ENCODE data around the gene TMEM161A. TPM values are rescaled to one million over a fixed set of nuclear protein-coding genes. Genes with fewer than 3 reads are reported as not detected.

TMEM161A gene
- total and polyA plus RNA-seq, 11 donors, result 12.3 to 29.7 (median 22.1) TPM

DNA sequence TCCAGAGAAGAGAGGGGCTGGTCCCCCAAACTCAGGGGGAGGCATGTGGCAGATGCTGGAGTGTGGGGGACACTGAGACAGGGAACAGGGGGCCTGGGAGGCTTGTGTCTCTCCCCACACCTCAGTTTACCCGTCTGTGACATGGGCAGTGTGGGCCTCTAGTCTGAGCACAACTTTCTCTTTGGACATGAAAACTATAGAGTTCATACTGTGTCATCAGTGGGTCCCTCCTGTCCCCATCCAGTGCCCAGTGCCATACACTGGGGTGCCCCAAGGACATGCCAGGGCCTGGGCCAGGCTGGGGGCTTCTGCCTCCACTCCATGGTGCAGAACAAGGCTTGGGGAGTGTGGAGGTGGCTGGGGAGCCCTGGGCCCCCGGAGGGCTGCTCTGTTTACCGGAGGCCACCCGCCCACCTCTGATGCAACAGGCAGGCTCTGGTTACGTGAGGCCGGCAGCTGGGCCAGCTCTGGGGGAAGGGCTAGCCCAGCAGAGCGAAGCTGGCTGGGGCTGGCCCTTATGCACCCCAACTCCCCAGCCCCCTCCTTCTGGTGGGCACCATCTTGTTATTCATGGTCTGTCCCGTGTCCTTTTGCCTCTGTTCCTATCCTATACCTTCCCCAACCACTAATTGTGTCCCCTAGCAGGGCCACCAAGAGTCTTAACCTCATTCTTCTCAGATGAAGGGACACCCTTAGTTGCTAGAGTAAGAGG lies 33.7 kb upstream of the TMEM161A start:
- no peak for TF ChIP-seq POLR2A (IDR thresholded peaks at IDR 0.05)
- TF ChIP-seq, protein P1, sequence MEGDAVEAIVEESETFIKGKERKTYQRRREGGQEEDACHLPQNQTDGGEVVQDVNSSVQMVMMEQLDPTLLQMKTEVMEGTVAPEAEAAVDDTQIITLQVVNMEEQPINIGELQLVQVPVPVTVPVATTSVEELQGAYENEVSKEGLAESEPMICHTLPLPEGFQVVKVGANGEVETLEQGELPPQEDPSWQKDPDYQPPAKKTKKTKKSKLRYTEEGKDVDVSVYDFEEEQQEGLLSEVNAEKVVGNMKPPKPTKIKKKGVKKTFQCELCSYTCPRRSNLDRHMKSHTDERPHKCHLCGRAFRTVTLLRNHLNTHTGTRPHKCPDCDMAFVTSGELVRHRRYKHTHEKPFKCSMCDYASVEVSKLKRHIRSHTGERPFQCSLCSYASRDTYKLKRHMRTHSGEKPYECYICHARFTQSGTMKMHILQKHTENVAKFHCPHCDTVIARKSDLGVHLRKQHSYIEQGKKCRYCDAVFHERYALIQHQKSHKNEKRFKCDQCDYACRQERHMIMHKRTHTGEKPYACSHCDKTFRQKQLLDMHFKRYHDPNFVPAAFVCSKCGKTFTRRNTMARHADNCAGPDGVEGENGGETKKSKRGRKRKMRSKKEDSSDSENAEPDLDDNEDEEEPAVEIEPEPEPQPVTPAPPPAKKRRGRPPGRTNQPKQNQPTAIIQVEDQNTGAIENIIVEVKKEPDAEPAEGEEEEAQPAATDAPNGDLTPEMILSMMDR (IDR thresholded peaks at IDR 0.05), result no peak
- 68 to 83% (median 73%) methylated on average over 5 to 8 of the region's 8 CpGs for WGBS, 4 donors
- H3K4me1 ChIP-seq, result peaks cover 0 to 13% (median 6%) of the 10 kb centered on the region in 12 donors
- no peak overlapping the region for H3K27ac ChIP-seq
- ATAC-seq (no peak), DNase-seq (no peak)
- H3K36me3 ChIP-seq, result peaks cover 0 to 16% (median 5%) of the 10 kb centered on the region in 9 donors
- H3K27me3 ChIP-seq, result no peaks in the 10 kb centered on the region
- H3K9me3 ChIP-seq, result no peaks in the 10 kb centered on the region
- no peak overlapping the region for H3K4me3 ChIP-seq
- intact Hi-C loops (cut with DNase I), result no loop called here

DNA sequence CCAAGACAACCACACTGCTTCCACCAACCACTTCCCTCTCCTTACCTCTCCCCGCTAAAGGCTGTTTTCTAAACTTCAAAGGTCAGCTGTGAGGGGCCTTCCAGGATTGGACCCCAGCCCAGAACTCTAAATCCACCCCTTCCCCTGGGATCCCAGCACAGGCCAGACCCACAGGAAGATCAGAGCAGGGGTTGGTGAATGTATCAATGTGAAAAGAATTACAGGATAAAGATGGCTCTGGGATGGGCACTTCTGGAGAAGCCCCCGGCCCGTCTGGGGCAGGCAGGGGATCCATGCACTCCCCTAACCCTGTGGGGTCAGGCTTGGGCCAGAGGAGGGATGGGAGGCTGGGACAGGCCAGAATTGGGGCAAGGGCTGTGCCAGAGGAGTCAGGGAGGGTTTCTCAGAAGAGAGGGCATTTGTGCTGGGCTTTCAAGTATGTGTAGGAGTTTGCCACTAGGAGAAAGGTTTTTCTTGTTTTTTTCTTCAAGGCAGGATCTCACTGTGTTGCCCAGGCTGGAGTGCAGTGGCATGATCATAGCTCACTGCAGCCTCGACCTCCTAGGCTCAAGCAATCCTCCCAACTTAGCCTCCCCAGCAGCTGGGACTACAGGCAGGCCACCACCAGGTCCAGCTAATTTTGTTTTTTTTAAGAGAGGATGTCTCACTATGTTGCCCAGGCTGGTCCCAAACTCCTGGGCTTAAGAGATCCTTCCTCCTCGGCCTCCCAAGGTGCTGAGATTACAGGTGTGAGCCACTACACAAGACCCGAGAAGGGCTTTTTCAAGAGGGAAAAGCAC lies 32.8 kb upstream of the TMEM161A start:
- H3K4me1 ChIP-seq, result peaks cover 0 to 13% (median 6%) of the 10 kb centered on the region in 12 donors
- 78 to 82% (median 80%) methylated on average over 6 of the region's 6 CpGs for WGBS, 4 donors
- H3K27ac ChIP-seq, result no peak overlapping the region
- no peak for ATAC-seq
- H3K27me3 ChIP-seq, result no peaks in the 10 kb centered on the region
- no peak overlapping the region for H3K4me3 ChIP-seq
- peaks cover 0 to 7% (median 0%) of the 10 kb centered on the region in 9 donors for H3K36me3 ChIP-seq
- TF ChIP-seq, protein P1 (IDR thresholded peaks at IDR 0.05), result no peak
- no peak for TF ChIP-seq POLR2A (IDR thresholded peaks at IDR 0.05)
- no peaks in the 10 kb centered on the region for H3K9me3 ChIP-seq
- no peak for DNase-seq
- intact Hi-C loops (cut with DNase I), result no loop called here

DNA sequence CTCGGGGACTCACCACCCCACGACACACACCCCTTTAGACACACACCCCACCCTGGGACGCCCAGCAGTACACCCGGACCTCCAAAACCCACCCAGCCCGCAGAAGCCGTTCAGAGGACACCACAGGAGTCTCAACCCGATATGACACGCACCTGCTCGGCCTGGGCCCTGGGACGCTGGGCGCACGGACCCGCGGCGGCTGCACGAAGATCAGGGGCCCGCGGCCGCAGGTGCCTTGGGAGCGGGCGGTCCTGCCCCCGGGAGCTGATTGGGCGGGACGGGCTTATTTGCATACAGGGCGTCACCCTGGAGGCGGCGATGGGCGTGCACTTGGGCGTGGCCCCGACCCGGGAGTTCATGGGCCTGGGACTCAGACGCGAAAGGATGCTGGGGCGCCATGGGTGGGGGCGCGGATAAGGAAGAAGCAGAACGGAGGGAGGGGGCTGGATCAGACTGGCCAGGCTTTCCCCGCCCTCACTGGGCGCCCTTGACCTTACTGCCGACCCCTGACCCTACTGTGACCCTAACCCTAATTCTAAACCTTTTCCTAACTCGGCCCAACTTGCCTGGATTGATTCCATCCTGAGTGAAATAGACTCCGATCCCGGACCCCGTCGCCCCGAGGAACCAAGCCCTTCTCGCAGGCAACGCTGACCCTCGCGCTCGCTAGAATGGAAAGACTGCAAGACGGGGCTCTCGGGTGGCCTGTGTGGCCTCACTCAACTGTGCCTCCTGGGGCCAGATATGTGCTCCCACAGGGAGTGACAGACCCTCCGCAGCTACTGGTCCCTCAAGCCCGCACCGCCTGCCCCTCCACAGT lies 32.0 kb upstream of the TMEM161A start, which contains the start of gene MEF2B:
Gene MEF2B (minus strand): TSS at position 211 of the 820 bp plus-strand sequence. CDS start 19,528 bp downstream, outside the sequence.
- peaks cover 0 to 13% (median 6%) of the 10 kb centered on the region in 12 donors for H3K4me1 ChIP-seq
- peak within 1 kb of the TSS in 10 of 12 donors; percentile 3 to 48 (median 39) for H3K4me3 ChIP-seq
- no peak for TF ChIP-seq POLR2A (IDR thresholded peaks at IDR 0.05)
- TF ChIP-seq, protein P1 (IDR thresholded peaks at IDR 0.05), result no peak
- 10 to 17% (median 11%) methylated on average over 32 to 56 of the region's 56 CpGs for WGBS, 4 donors
- no peaks in the 10 kb centered on the region for H3K27me3 ChIP-seq
- peak; percentile 79 to 89 (median 83) for DNase-seq
- peak; percentile 62 to 95 (median 91) for ATAC-seq
- no peaks in the 10 kb centered on the region for H3K36me3 ChIP-seq
- H3K27ac ChIP-seq, result no peak within 1 kb of the TSS
- intact Hi-C loops (cut with DNase I), result no loop called here
- no peaks in the 10 kb centered on the region for H3K9me3 ChIP-seq

Data from heart left ventricle (tissue), 16 donors.